NT2/D1 (cell line): ENCODE data around the gene RASD2.

Source experiments
- SUZ12 ChIP-seq: IDR thresholded peaks from 2 replicates; pipeline ENCODE4 v1.6.1; 2011; ENCODE audit not compliant: insufficient read length, insufficient read depth; ENCODE audit errors: extremely low read depth
- YY1 ChIP-seq: IDR thresholded peaks from 2 replicates; pipeline ENCODE4 v1.6.1; 2011; ENCODE audit not compliant: insufficient read length, insufficient read depth
- ZNF274 ChIP-seq: IDR thresholded peaks from 2 replicates; pipeline ENCODE4 v1.6.1; 2011; ENCODE audit warnings: mild to moderate bottlenecking, low read depth, low read length

DNA sequence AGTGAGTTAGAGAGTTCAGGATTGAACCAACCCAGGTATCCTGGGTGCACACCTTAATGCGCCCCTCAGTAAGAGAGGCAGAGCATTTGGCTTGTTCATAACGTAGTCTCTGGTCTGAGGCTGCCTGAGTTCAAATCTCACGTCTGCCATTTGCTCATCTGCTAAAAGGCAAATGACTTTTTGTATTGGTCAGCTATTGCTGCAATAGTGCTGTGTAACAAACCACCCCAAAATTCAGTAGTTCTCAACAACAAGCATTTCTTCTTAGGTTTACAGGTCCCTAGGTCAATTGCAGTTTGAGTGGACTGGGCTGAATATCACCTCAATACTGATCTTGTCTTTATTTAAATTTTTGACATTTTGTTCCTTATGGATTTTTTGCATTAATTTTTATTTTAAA is 18.1 kb downstream of the RASD2 start:
- TF ChIP-seq ZNF274 (no peak), SUZ12 (no peak), YY1 (no peak)
